OCI-LY3 (cell line): ENCODE results near the gene UNC5C.

ENCODE experiments used
- CTCF ChIP-seq: fragments of 200-600, 300-600 bp; sonication (generic); IDR thresholded peaks from 2 replicates; pipeline ENCODE4 v1.5.1; 2014; ENCODE audit warnings: antibody characterized with exemption, low read length, low read depth
- EZH2phosphoT487 ChIP-seq: fragments of 200-600 bp; shearing (Covaris generic); IDR thresholded peaks from 2 replicates; pipeline ENCODE4 v1.6.1; 2018; ENCODE audit warnings: antibody characterized with exemption, mixed run types, low read depth

GRCh38 chr4:95358421-95358820 is 190.4 kb downstream of the UNC5C start:
- no peak for TF ChIP-seq CTCF
- no peak for TF ChIP-seq EZH2phosphoT487
